D721Med (cell line): ENCODE data around the gene TFAP2D.

Experiments used
- DNase-seq: peaks from one replicate; pipeline ENCODE4 v3.0.0; 2011; ENCODE audit warnings: low spot score; ENCODE audit not compliant: insufficient read length
- FAIRE-seq: peaks from 2 replicates; lab custom pipeline; 2011; peaks lifted over from hg19 to GRCh38; lab: Jason Lieb, UNC
- TF ChIP-seq, protein P1 (sequence below): IDR thresholded peaks from 2 replicates; pipeline ENCODE4 v1.5.1; 2012; ENCODE audit warnings: mild to moderate bottlenecking, control low read depth; ENCODE audit not compliant: insufficient read depth; ENCODE audit errors: missing control alignments

Gene TFAP2D

DNA sequence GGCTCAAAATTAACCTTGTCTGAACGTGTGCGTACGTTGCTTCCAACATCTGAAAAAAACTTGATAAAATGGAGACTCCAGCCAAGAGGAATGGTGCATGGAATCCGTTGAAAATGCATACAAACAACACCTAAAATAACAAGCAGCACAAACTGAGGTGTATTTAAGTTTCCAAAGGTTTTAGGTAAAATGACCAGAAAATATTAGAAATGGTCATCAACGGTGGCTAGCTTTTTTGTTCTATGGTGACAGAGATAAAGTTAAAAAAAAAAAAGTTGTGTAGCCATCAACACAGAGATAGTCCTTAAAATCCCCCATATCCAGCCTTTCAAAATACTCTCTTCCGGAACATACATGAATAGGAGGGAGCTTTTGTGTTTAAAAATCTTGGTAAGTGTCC, 104.7 kb downstream of the TFAP2D start:
- FAIRE-seq (no peak), DNase-seq (no peak)
- TF ChIP-seq, protein P1, sequence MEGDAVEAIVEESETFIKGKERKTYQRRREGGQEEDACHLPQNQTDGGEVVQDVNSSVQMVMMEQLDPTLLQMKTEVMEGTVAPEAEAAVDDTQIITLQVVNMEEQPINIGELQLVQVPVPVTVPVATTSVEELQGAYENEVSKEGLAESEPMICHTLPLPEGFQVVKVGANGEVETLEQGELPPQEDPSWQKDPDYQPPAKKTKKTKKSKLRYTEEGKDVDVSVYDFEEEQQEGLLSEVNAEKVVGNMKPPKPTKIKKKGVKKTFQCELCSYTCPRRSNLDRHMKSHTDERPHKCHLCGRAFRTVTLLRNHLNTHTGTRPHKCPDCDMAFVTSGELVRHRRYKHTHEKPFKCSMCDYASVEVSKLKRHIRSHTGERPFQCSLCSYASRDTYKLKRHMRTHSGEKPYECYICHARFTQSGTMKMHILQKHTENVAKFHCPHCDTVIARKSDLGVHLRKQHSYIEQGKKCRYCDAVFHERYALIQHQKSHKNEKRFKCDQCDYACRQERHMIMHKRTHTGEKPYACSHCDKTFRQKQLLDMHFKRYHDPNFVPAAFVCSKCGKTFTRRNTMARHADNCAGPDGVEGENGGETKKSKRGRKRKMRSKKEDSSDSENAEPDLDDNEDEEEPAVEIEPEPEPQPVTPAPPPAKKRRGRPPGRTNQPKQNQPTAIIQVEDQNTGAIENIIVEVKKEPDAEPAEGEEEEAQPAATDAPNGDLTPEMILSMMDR: no peak

DNA sequence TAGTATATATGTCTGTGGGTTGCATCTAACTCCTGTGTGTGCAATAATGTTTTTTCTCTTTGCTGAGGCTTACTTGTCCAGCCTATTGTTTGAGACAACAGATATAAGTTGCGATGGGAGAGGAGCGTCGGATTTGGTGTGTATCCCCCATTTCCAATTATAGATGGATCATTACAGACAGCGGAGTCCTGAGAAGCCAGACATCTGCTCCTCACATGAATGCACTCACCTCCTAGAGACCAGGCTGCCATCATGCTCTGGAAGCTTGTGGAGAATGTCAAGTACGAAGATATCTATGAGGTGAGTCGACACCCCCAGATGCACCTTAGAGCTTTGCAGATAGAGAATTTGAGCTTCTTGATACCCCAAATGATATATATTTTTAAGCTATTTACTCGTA, 105.3 kb downstream of the TFAP2D start, which contains the start of gene TFAP2B:
TSS of gene TFAP2B (plus strand) at position 199 of the 400 bp plus-strand sequence. CDS start at position 220, 21 bp downstream.
- FAIRE-seq (no peak), DNase-seq (no peak)
- TF ChIP-seq, protein P1: no peak

DNA sequence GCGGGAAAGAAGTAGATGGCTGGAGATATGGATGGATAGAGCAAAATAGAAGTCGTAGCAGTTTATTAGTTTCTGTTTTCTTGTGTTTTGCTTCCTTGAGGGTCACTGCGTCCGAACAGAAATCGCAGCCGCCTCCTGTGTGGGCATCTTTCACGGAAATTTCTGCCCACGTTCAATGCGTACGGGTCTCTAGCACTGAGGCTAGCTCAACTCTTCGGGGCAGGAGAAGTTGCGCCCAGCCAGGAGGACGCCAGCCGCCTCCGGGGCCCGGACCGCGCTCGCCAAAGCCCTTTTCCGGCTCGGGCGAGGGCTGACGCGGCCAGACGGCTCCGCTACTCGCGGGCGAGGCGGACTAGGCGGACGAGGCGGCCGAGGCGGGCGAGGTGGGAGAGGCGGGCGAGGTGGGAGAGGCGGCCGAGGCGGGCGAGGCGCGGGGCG, 106.2 kb downstream of the TFAP2D start:
- TF ChIP-seq, protein P1: no peak
- no peak for DNase-seq
- FAIRE-seq: no peak

DNA sequence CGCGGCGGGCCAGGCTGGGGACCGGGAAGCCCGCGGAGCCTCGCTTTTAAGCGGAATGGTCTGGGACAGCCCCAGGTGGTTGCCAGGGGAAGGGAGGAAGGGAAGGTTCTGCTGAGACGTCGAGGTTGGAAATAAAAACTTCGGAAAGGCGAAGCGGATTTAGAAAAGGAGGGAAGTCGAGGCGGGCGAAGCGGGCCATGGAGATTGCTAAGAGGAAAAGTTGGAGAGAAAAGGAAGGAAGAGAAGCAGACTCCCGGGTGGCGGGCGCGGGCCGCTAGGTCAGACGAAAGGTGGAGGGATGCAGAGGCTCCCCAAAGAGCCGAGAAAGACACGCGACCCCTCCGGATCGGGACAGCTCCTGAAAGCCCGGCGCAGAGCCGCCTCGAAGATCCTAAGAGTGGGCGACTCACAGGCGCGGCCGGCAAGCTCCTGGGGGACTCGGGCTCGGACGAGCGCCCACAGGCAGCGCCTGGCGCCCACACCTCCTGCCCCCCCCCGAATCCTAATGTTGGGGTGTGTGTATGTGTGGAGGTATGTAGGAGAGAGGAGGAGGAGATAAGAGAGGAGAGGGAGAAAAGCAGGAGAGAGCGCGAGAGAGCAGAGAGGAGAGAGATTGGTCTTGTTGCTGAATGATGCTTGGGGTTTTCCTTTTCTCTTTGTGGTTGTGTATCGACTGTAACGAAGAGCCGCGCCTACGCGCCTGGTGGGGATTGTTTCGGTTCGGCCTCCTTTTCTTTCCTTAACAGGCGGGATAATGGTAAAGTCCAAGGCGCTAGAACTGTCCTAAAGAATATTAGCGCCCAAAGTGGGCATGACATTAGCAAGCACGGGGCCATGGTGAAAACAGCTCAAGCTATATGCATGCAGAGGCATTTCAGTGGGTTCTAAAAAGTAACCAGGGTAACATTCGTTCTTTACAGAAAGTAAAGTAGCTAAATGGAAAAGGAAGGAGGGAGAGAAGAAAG, 106.9 kb downstream of the TFAP2D start:
- FAIRE-seq (no peak), DNase-seq (no peak)
- TF ChIP-seq, protein P1: no peak

DNA sequence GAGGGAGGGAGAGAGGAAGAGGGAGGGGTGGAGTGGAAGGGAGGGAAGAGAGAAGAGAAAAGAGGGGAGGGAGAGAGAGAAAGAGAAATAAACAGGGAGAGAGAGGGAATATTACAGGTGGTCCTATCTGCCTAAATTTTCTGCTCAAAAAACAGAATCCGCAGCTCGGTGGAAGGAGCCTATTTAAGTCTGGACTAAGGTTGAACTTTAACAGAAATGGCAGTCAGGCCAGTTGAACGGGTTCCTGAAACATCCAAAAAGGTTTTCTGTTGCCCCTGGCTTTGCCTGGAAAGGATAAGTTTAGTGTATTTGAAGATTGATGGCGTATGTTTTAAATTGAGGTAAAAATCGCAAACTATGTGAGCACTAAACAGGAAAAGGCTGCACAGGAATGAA, 107.5 kb downstream of the TFAP2D start:
- DNase-seq (no peak), FAIRE-seq (no peak)
- TF ChIP-seq, protein P1: no peak

DNA sequence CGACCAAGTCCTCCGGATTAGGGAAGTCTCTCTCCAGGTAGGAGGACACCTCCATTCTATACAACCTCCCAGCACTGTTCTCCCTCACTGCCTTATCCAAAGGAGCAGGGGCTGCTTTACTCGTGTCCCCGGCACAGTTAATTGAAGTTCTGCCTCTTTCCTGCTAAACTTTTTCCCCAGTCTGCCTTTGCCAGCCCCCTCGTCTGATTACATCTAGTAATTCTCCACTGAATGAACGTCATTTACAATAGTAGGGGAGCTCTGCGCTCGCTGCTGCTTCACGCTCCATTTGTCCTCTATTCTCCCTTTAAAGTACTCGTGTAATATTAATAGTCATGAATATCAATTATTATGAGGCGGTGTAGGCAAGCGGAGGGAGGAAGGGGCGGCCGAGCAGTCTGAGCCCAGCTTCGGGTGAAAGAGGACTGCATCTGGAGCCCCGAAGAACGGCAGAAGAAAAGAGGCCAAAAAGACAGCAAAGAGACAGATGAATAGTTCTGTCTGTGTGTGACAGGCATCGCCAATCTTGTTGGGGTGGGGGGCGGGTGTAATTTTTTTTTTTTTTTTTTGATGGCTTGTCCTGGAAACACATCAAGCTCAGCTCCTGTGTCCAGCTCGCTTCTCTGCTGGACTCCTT, 108.2 kb downstream of the TFAP2D start:
- FAIRE-seq (no peak), DNase-seq (no peak)
- TF ChIP-seq, protein P1: no peak
